Right lobe of liver (tissue), 4 donors: ENCODE data around the gene SCLT1.

Experiments
- POLR2A ChIP-seq: fragments of 450-650 bp; IDR thresholded peaks from one replicate; pipeline ENCODE4 v1.6.1; 2017; ENCODE audit warnings: antibody characterized with exemption, mild to moderate bottlenecking
- TF ChIP-seq, protein P1 (sequence below), 4 donors: fragments of 200-600 bp in 3 of 4; fragments of 450-650 bp in 1 of 4; IDR thresholded peaks; one replicate each; pipeline versions ENCODE4 v1.5.1 to v1.8.0; 2016 to 2022; ENCODE audit warnings: antibody characterized with exemption in 4 of 4, mild to moderate bottlenecking in 2 of 4
- donor health status: DM: no; HTN: no; CAD: no.
- donor health status: DM: no; HTN: no; CAD: no.
- donor health status: DM: no; HTN: yes; CAD: no.

DNA sequence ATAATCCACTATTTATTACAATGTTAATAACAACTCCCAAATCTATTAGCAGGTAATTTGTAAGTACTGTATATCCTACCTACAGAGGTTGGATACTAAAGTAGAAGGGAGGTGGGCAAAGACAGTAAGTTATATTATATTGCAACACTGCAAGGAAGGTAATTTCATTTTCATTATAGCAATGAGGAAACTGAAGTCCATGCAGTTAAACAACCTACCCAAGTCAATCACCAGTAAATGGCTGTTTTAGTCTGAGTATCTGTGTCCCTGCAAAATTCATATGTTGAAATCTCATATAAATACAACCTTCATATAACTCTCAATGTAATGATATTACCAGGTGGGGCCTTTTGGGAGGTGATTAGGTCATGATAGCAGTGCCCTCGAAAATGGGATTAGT lies 114.4 kb downstream of the SCLT1 start:
- TF ChIP-seq, protein P1, sequence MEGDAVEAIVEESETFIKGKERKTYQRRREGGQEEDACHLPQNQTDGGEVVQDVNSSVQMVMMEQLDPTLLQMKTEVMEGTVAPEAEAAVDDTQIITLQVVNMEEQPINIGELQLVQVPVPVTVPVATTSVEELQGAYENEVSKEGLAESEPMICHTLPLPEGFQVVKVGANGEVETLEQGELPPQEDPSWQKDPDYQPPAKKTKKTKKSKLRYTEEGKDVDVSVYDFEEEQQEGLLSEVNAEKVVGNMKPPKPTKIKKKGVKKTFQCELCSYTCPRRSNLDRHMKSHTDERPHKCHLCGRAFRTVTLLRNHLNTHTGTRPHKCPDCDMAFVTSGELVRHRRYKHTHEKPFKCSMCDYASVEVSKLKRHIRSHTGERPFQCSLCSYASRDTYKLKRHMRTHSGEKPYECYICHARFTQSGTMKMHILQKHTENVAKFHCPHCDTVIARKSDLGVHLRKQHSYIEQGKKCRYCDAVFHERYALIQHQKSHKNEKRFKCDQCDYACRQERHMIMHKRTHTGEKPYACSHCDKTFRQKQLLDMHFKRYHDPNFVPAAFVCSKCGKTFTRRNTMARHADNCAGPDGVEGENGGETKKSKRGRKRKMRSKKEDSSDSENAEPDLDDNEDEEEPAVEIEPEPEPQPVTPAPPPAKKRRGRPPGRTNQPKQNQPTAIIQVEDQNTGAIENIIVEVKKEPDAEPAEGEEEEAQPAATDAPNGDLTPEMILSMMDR (IDR thresholded peaks at IDR 0.05), result no peak
- TF ChIP-seq POLR2A, result no peak
